HFFc6 (cell line): ENCODE results near the gene TMEM114. TPM values are rescaled to one million over a fixed set of nuclear protein-coding genes. Genes with fewer than 3 reads are reported as not detected.
"Not testable (repeated sequence)": the region's sequence is repeated elsewhere in the genome, so short reads cannot be mapped to it uniquely, and the experiment has no call there.

ENCODE experiments used
- DNase-seq: peaks from one replicate; pipeline ENCODE4 v3.0.0-alpha.2; 2018
- H3K27ac Mint-ChIP-seq: 2 replicates; pipeline ENCODE4 v1.8.0; 2020; ENCODE audit warnings: mild to moderate bottlenecking, mixed read lengths
- H3K27me3 Mint-ChIP-seq: 2 replicates; pipeline ENCODE4 v1.8.0; 2021; ENCODE audit warnings: mild to moderate bottlenecking, moderate library complexity, mixed read lengths; ENCODE audit not compliant: insufficient read depth
- H3K36me3 Mint-ChIP-seq: 2 replicates; pipeline ENCODE4 v1.8.0; 2021; ENCODE audit warnings: low read depth, mixed read lengths
- H3K4me1 Mint-ChIP-seq: 2 replicates; pipeline ENCODE4 v1.8.0; 2020; ENCODE audit warnings: low read depth, mixed read lengths
- H3K4me3 Mint-ChIP-seq: 2 replicates; pipeline ENCODE4 v1.8.0; 2020; ENCODE audit warnings: mild to moderate bottlenecking, moderate library complexity, mixed read lengths
- H3K9me3 Mint-ChIP-seq: 2 replicates; pipeline ENCODE4 v1.8.0; 2020; ENCODE audit warnings: mild to moderate bottlenecking, mixed read lengths
- total RNA-seq, 6 experiments: library from RNA; stranded (reverse); fragmentation: NEBNext Ultra II Directional; extraction: Animal tissue kit (Norgen Biotek cat#: 25700); gene quantifications; 2 replicates in 1 of 6; 3 replicates in 5 of 6; pipeline ENCODE4 v1.2.3, GENCODE V29; 2021
- TF ChIP-seq, protein P1 (sequence below): fragments of 200-600 bp; sonication (generic); IDR thresholded peaks from 2 replicates; pipeline ENCODE4 v1.5.0; 2021; ENCODE audit warnings: antibody characterized with exemption, mild to moderate bottlenecking

The TMEM114 gene
- total RNA-seq, 6 experiments from 2014 or later = not detected

DNA sequence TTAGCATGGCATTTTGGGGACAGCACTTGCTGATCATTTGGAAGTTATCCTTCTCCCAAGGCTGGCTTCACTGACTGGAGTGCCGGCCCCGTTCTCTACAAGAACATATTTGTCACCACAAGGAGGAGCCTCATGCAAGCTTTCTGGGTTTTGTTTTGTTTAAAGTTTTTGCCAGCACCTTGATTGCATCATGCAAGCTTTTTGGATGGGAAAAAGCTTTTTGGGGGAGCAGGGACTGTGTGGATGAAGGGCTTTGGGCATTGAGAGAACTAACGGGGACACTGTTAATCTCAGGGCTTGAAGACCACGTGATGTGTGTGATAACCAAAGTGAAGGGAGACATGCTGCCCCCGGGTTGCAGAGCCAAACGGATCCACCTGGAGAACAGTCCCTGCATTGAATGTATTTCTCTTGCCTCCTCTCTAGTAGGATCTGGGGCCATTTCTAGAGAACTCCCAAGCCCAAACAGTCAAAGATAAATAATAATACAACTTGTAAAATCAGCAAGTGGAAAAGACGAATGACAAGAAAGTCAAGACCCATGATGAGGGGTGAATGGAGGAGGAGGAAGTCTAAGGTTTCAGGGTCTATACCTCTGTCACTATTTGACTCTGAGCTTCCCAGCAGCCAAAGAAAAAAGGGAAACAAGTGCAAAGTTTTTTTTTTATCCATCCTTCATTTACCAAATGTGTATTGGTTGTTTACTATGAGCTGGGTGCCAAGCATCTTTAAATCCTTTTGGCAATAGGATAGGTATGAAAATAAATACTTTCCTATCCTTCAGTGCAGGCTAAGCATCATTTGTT, 17.2 kb downstream of the TMEM114 start:
- Mint-ChIP-seq H3K27ac (peak overlapping the region; percentile 24; the same call in 1 of the 2 replicates), H3K4me3 (peak overlapping the region; percentile 54), H3K27me3 (peaks cover 3% of the 10 kb centered on the region; the same call in 1 of the 2 replicates), H3K36me3 (no peaks in the 10 kb centered on the region), H3K4me1 (peaks cover 26% of the 10 kb centered on the region), H3K9me3 (no peaks in the 10 kb centered on the region)
- DNase-seq = peak; percentile 25
- TF ChIP-seq, protein P1, sequence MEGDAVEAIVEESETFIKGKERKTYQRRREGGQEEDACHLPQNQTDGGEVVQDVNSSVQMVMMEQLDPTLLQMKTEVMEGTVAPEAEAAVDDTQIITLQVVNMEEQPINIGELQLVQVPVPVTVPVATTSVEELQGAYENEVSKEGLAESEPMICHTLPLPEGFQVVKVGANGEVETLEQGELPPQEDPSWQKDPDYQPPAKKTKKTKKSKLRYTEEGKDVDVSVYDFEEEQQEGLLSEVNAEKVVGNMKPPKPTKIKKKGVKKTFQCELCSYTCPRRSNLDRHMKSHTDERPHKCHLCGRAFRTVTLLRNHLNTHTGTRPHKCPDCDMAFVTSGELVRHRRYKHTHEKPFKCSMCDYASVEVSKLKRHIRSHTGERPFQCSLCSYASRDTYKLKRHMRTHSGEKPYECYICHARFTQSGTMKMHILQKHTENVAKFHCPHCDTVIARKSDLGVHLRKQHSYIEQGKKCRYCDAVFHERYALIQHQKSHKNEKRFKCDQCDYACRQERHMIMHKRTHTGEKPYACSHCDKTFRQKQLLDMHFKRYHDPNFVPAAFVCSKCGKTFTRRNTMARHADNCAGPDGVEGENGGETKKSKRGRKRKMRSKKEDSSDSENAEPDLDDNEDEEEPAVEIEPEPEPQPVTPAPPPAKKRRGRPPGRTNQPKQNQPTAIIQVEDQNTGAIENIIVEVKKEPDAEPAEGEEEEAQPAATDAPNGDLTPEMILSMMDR = peak; percentile 79

DNA sequence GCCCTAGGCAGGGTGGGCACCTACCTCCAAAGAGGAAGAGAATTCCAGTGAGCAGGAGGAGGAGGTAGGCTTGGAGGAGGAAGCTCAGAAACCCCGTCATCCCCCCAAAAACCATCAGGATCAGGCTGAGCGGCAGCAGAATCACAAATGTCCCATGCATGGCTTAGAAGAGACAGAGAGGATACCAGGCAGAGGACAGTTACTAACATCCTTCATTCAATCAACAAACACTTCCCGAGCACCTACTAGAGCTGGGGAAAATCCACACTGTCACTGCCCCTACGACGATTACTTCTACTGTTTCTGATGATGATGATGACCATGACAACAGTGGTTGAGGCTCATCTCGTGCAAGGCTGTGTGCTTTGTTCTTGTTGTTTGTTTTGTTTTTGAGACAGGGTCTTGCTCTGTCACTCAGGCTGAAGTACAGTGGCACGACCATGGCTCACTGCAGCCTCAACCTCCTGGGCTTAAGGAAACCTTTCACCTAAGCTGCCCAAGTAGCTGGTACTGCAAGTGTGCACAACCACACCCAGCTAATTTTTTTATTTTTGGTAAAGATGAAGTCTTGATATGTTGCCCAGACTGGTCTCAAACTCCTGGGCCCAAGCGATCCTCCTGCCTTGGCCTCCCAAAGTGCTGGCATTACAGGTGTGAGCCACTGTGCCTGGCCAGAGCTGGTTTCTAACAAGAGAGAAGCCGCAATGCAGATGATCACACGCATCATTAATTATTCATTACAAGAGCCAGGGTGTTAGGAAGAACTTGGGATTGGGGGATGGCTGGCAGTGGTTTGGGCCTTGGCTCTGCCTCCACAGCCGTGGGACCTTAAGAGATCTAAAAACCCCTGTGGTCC, 18.0 kb downstream of the TMEM114 start:
- Mint-ChIP-seq H3K36me3 (no peaks in the 10 kb centered on the region), H3K4me1 (peaks cover 30% of the 10 kb centered on the region), H3K27ac (peak overlapping the region; percentile 93), H3K9me3 (no peaks in the 10 kb centered on the region), H3K27me3 (peaks cover 3% of the 10 kb centered on the region; the same call in 1 of the 2 replicates), H3K4me3 (no peak overlapping the region)
- TF ChIP-seq, protein P1 = no peak
- DNase-seq = no peak

DNA sequence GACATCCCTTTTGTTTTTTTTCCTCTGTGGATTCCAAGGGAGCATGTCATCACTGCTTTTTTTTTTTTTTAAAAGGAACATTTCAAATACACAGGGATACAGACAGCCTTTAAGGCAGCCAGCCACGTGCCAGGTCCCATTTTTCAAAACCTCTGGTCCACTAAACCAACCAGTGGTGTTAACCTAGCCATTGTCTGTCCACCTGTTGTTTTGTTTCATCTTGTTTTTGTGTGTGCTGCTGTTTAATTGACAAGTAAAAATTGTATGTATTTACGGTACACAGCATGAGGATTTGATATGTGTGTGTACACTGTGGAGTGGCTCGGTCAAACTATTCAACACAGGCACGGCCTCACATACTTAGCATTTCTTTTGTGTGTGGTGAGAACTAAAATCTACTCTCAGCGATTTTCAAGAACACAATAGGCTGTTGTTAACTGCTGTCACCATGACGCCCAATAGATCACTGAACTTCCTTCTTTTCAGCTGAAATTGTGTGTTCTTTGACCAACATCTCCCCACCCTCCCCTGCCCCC, 19.2 kb downstream of the TMEM114 start:
- H3K36me3 Mint-ChIP-seq = no peaks in the 10 kb centered on the region
- peaks cover 3% of the 10 kb centered on the region; the same call in 1 of the 2 replicates for H3K27me3 Mint-ChIP-seq
- TF ChIP-seq, protein P1 = no peak
- H3K4me1 Mint-ChIP-seq = peaks cover 30% of the 10 kb centered on the region
- H3K4me3 Mint-ChIP-seq = peak overlapping the region; percentile 73
- DNase-seq = peak; percentile 65
- H3K9me3 Mint-ChIP-seq = no peaks in the 10 kb centered on the region
- peak overlapping the region; percentile 93 for H3K27ac Mint-ChIP-seq

DNA sequence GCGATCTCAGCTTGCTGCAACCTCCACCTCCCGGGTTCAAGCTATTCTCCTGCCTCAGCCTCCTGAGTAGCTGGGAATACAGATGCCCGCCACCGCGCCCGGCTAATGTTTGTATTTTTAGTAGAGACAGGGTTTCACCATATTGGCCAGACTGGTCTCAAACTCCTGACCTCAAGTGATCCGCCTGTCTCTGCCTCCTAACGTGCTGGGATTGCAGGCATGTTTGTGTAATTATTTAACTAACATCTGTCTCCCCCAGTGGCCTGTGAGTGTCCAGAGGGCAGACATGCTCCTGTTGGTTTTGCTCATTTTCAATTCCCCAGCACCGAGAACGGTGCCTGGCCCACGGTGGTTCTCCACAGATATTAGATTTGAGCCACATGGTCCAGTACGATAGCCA, 19.9 kb downstream of the TMEM114 start:
- not testable (repeated sequence) for H3K4me3 Mint-ChIP-seq, H3K36me3 Mint-ChIP-seq, DNase-seq, H3K9me3 Mint-ChIP-seq, H3K27me3 Mint-ChIP-seq
- peak overlapping the region; percentile 93; the same call in 1 of the 2 replicates for H3K27ac Mint-ChIP-seq
- H3K4me1 Mint-ChIP-seq = peaks cover 30% of the 10 kb centered on the region

- Mint-ChIP-seq H3K27ac (no peak overlapping the region), H3K4me3 (no peak overlapping the region), H3K9me3 (no peaks in the 10 kb centered on the region), H3K27me3 (no peaks in the 10 kb centered on the region; the same call in 1 of the 2 replicates), H3K36me3 (no peaks in the 10 kb centered on the region), H3K4me1 (peaks cover 30% of the 10 kb centered on the region)
- no peak for DNase-seq
- TF ChIP-seq, protein P1 = no peak
Observed at GRCh38 chr16:8569650-8570346, 20.5 kb downstream of the TMEM114 start.
